NCI-H774 (cell line): Measurements from ENCODE around the gene SEC31A.
"Not testable (repeated sequence)": the region's sequence is repeated elsewhere in the genome, so short reads cannot be mapped to it uniquely, and the experiment has no call there.

Experiments
- DNase-seq: peaks from one replicate; lab custom pipeline; 2025; lab: John Stamatoyannopoulos, UW

Gene SEC31A

DNA sequence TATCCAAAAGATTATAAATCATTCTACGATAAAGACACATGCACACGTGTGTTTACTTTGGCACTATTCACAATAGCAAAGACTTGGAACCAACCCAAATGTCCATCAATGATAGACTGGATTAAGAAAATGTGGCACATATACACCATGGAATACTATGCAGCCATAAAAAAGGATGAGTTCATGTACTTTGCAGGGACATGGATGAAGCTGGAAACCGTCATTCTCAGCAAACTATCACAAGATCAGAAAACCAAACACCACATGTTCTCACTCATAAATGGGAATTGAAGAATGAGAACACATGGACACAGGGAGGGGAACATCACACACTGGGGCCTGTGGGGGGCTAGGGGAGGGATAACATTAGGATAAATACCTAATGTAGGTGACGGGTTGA is 57.9 kb downstream of the SEC31A start:
- DNase-seq = not testable (repeated sequence)

GRCh38 chr4:82825425-82825824 is 65.5 kb downstream of the SEC31A start:
- DNase-seq = no peak

DNA sequence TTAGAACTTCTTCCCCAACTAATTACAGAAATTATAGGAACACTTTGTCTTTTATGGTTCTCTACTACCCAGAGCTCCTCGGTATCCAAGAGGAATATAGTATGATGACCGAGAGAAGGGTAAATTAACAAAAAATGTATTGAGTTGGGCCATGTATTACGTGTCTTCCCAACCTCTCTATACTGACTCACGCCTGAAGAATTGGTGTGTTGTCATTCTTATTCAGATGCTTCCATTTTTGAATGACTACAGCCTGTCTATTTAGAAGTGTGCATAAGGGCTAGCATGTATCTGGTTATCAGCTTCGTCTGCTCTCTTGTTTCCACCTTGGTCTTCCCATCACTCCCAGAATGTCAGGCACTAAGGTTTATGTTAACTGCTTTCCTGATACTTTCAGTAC is 67.9 kb downstream of the SEC31A start:
- no peak for DNase-seq

GRCh38 chr4:82820689-82821088 is 70.3 kb downstream of the SEC31A start:
- DNase-seq = no peak

DNA sequence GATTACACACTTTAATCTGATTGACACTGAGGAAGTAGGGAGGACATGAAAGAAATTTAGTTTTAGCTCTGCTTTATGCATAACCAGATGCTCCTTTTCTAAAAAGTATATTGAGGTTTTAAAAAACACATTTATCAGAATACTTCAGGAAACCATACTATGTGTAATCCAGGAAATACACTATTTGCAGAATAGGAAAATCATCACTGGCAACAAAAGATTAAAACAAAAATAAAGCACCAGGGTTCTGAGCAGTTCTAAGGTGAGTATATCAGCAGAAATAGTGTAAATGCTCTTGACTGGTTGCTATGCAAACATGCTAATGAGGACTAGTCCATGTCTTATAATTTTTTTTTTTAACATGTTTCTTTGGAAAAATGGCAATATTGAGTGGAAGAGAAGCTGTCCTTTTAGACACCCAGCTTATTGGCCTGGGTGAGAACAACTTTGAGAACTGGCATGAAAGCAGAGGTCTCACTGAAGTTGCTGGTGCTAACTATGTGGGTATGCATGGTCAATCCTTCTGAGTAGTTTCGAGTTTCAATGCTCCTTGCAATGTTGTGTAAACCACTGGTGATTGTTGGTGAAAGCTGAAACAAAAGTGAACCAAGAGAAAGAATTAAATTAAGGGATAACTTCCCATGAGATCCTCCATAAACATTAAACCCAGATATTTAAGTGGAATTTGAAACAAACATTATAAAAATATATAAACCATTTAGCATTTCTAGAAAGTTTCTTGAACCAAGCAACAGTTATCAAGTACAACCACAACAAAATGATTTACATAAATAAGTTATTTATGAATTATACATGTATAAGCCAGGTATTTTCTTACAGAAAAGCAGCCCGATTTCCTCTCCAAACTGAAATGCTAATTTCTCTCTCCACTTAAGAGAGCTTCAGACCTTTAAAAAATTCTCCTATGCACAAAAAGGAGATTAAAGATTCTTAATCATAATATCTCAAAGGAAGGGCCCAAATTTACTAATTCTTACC is 72.0 kb downstream of the SEC31A start:
- DNase-seq = no peak

DNA sequence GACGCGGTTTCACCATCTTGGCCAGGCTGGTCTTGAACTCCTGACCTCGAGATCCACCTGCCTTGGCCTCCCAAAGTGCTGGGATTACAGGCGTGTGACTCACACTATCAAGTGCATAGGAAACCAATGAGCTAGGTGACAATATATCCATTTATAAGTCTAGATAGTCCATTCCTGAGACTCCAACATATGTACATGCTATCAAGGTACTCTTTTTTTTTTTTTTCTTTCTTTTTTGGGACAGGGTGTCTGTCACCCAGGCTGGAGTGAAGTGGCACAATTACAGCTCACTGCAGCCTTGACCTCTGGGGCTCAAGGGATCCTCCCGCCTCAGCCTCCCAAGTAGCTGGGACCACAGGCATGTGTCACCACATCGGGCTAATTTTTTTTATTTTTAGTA is 74.1 kb downstream of the SEC31A start:
- DNase-seq = not testable (repeated sequence)

GRCh38 chr4:82814034-82814433 is 76.9 kb downstream of the SEC31A start:
- DNase-seq = no peak

- no peak for DNase-seq
Measured at GRCh38 chr4:82811838-82812341, 79.1 kb downstream of the SEC31A start.

GRCh38 chr4:82811392-82811791 is 79.6 kb downstream of the SEC31A start:
- DNase-seq = no peak

GRCh38 chr4:82810176-82810575 is 80.8 kb downstream of the SEC31A start:
- DNase-seq = no peak

- no peak for DNase-seq
Measured at GRCh38 chr4:82809619-82810018, 81.3 kb downstream of the SEC31A start.

GRCh38 chr4:82803746-82804145 is 87.2 kb downstream of the SEC31A start:
- no peak for DNase-seq

DNA sequence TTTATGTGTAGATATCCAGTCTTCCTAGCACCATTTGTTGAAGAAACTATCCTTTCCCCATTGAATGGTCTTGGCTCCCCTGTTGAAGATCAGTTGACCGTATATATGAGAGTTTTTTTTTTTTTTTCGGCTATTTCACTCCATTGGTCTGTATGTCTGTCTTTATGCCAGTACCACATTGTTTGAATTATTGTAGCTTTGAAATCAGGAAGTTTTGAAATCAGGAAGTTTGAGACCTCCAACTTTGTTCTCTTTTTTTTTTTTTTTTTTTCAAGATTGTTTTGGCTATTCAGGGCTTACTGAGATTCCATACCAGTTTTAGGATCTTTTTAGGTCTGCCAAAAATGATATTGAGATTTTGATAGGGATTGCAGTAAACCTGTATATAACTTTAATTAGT is 88.0 kb downstream of the SEC31A start:
- DNase-seq = no peak

DNA sequence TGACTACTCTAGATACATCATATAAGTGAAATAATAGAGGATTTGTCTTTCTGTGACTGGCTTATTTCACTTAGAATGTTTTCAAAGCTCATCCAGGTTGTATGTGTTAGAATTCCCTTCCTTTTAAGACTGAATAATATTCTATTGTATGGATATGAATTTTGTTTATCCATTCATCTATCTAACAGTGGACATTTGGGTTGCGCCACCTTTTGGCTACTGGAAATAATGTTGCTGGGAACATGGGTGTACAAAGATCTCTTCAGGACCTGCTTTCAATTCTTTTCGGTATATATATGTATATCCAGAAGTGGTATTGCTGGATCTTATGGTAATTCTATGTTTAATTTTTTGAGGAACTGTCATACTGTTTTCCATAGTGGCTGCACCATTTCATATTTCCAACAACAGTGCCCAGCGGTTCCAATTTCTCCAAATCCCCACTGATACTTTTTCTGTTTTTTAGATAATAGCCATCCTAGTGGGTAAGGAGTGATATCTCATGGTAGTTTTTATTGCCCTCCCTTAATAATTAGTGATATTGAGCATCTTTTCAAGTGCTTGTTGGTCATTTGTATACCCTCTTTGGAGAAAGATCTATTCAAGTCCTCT is 88.9 kb downstream of the SEC31A start:
- DNase-seq = no peak

- no peak for DNase-seq
Measured at GRCh38 chr4:82799006-82799881, 91.7 kb downstream of the SEC31A start.

DNA sequence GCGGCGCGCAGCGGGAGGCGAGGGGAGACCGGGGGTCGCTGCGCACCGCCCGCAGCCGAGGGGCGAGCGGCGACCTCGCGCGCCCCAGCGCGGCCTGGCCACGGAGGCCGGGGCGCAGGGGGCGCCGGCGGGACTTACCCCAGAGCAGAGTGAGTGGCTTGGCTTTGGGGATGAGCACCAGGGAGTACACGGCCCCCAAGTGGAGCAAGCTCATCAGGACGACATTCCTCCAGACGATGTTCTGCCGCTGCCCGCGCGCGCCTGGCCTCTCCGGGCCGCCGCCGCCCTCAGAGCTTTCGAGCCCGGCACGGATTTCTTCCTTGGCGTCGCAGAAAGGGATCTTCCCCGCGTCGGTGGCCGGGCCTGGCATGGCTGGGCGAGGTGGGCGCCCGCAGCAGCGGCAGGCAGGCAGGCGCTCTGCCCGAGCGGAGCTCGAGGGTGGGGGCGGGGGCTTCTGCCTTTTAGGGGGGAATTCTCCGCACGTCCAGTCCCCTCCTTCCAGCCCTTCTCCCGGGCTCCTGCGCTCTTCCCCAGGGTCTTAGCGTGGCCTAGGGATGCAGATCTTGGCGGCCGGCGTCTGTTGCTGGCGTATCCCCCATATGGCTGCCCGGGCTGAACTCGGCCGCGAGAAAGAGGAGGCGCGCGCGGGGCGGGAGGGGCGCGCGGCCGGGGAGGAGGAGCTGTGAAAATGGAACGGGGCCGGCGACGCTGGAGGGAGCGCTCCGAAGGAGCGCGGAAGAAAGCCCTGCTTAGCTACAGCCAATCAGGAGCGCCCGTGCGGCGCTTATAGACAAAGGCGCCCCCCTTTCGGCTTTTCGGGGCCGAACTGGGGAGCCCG is 92.6 kb downstream of the SEC31A start, which contains the start of gene SCD5:
TSS of gene SCD5 (minus strand) at position 629 of the 838 bp plus-strand sequence. CDS start at position 370, 259 bp downstream.
- peak; percentile 25 for DNase-seq

- no peak for DNase-seq
Measured at GRCh38 chr4:82797405-82798111, 93.4 kb downstream of the SEC31A start.

DNA sequence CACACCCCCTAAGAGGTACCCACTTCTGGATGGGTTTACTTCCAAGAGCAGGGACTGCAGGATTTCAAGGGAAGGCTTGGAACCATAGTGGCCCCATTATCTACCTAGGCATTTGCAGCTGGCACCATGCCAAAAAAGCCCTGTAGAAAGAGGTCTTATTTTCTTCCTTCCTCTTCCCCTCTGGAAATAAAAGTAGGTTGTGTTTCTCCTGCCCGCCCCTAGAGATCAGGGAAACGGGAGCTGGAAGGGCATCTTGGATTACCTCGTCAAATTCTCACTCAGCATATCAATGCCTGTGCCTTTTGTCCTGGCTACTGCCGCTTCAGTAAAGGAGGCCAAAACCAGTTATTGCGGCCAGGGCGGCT is 93.9 kb downstream of the SEC31A start:
- DNase-seq = no peak

DNA sequence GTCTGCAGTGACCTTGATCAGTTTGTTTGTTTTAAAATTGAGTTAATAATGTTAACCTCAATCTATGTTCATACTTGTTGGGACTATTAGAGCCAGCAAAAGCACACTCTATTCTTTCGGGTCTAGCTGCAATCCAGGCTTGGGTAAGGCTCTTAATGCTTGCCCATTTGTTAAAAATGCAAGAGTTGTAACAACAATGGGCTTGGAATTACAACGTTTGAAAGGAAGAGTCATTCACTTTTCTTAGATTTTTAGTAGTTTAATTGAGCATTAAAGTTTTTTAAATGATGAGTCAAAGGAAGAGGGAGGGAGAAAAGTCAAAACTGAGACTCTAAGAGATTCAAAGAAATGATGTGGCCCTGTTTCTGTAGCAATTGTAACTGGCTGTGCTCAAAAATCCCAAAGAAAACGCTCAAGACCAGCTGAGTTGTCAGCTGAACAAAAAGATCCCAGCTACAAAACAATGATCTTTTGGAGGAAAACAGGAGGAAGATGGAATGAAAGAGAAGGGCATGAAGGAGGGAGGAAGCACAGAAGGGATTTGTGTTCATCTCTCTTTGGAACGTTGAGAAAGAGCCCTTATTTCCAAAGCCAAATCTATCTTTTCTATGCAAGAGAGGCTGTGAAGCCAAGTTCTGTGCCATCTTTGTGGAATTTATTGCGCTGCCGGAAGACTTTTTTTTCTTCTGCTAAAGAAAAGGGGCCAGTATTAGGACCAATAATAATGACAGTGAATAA is 97.9 kb downstream of the SEC31A start:
- no peak for DNase-seq

GRCh38 chr4:82791179-82791578 is 99.8 kb downstream of the SEC31A start:
- no peak for DNase-seq
